Effector CD4-positive, alpha-beta T cell (primary cell): ENCODE measurements around the gene S100A11.
"Not testable (repeated sequence)": the region's sequence is repeated elsewhere in the genome, so short reads cannot be mapped to it uniquely, and the experiment has no call there.

ENCODE experiments used
- DNase-seq: peaks from one replicate; pipeline ENCODE4 v3.0.0-alpha.2; 2020
- total RNA-seq: gene quantifications from one replicate; lab custom pipeline; 2026; lab: John Stamatoyannopoulos, UW

The S100A11 gene
- 13.5 reads per million, percentile 38 among the genes with 10 or more reads in this experiment for total RNA-seq

GRCh38 chr1:152036267-152037216 lies at the start of gene S100A11:
S100A11 (minus strand) TSS chr1:152037004; CDS start chr1:152036915, 89 bp downstream.
- peak; percentile 52 for DNase-seq

GRCh38 chr1:152084853-152085252 lies 48.0 kb upstream of the S100A11 start:
- DNase-seq, result no peak

GRCh38 chr1:152081026-152081425 lies 44.2 kb upstream of the S100A11 start:
- DNase-seq, result not testable (repeated sequence)

GRCh38 chr1:152080494-152080893 lies 43.7 kb upstream of the S100A11 start:
- DNase-seq, result not testable (repeated sequence)

GRCh38 chr1:152078831-152079441 lies 42.1 kb upstream of the S100A11 start:
- DNase-seq, result no peak

GRCh38 chr1:152072311-152072710 lies 35.5 kb upstream of the S100A11 start:
- no peak for DNase-seq

GRCh38 chr1:152071123-152071522 lies 34.3 kb upstream of the S100A11 start:
- no peak for DNase-seq

GRCh38 chr1:152067929-152068328 lies 31.1 kb upstream of the S100A11 start:
- no peak for DNase-seq

- DNase-seq, result no peak
These were observed 30.3 kb upstream of the S100A11 start for GRCh38 chr1:152067150-152067549.

- no peak for DNase-seq
These were observed 25.1 kb upstream of the S100A11 start for GRCh38 chr1:152061952-152062351.

GRCh38 chr1:152053375-152053774 lies 16.6 kb upstream of the S100A11 start:
- no peak for DNase-seq

- DNase-seq, result peak; percentile 84
These were observed 15.8 kb upstream of the S100A11 start for GRCh38 chr1:152052606-152053005.

- DNase-seq, result no peak
These were observed 14.3 kb upstream of the S100A11 start for GRCh38 chr1:152050886-152051675.

- DNase-seq, result no peak
These were observed 12.7 kb upstream of the S100A11 start for GRCh38 chr1:152049291-152050083.

- DNase-seq, result peak; percentile 57
These were observed 11.7 kb upstream of the S100A11 start for GRCh38 chr1:152048416-152049009.

- peak; percentile 79 for DNase-seq
These were observed 11.1 kb upstream of the S100A11 start for GRCh38 chr1:152047730-152048415.

- DNase-seq, result no peak
These were observed 10.6 kb upstream of the S100A11 start for GRCh38 chr1:152047413-152047729.

GRCh38 chr1:152044386-152044785 lies 7.6 kb upstream of the S100A11 start:
- no peak for DNase-seq

GRCh38 chr1:152043870-152044269 lies 7.1 kb upstream of the S100A11 start:
- no peak for DNase-seq

- DNase-seq, result no peak
These were observed 5.2 kb upstream of the S100A11 start for GRCh38 chr1:152042030-152042429.

- no peak for DNase-seq
These were observed 3.1 kb upstream of the S100A11 start for GRCh38 chr1:152039886-152040285.
